ENCODE results near the gene MARCHF11. TPM values are rescaled to one million over a fixed set of nuclear protein-coding genes. Genes with fewer than 3 reads are reported as not detected.

MARCHF11 gene
- total RNA-seq, 1 experiment from 2014 or later = not detected

DNA sequence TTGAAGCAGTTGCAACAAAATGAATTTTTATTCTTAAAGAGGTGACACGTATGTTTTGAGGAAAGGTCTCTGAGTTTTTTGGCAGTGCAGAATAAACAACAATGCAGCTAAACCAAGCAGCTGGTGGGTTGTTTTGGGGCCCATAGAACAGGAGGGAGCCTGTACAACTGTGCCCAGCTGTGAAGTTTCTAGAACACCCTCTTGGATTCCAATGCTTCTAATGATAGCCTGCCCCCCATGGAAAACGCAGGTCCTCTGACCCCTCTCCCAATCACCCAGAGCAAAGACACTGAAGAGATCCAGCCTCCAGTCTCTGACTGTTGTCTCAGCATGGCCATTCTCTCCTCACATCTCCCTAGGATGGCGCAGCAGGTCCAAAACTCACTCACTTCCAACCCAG lies 150.9 kb downstream of the MARCHF11 start:
- no peak overlapping the region for H3K4me2 ChIP-seq (ENCODE audit: low read length)
- H3K4me3 ChIP-seq (replicated peaks in 1 of 2; ENCODE audit: low read depth in 1 of 2, low read length in 2 of 2) = no peak overlapping the region
- ChIA-PET POLR2A (no interaction called here), CTCF (no interaction called here), RAD21 (ENCODE audit: low non-redundant PET in 1 of 2, low total read pairs in 2 of 2, uncharacterized antibody in 2 of 2, unreplicated experiment in 2 of 2) (no interaction called here)
- H3K4me1 ChIP-seq (ENCODE audit: control insufficient read depth in 1 of 2, insufficient read depth in 2 of 2, low read length in 2 of 2) = no peaks in the 10 kb centered on the region
- no peak overlapping the region for H3K9ac ChIP-seq (ENCODE audit: low read length)
- no peak overlapping the region for H2AFZ ChIP-seq (ENCODE audit: low read depth, low read length, poor library complexity, severe bottlenecking)
- no peaks in the 10 kb centered on the region for H3K9me2 ChIP-seq (ENCODE audit: insufficient read depth)
- no peaks in the 10 kb centered on the region for H3K79me2 ChIP-seq (ENCODE audit: insufficient read depth, low read length)
- H3K27me3 ChIP-seq (ENCODE audit: insufficient read depth, low read length) = no peaks in the 10 kb centered on the region
- intact Hi-C loops (cut with micrococcal nuclease) = no loop called here
- no peaks in the 10 kb centered on the region for H4K20me1 ChIP-seq (ENCODE audit: insufficient read depth)
- no TSS peak for BruUV-seq (replicated peaks)
- H3K9me3 ChIP-seq (ENCODE audit: control insufficient read depth in 1 of 2, insufficient read depth in 1 of 2, low read depth in 1 of 2, low read length in 2 of 2) = peaks cover 0 to 6% of the 10 kb centered on the region in 2 experiments; a peak in 2 of 4 replicates
- ATAC-seq = no peak
- H3K27ac ChIP-seq (ENCODE audit: low read depth, low read length) = no peak overlapping the region
- TF ChIP-seq POLR2AphosphoS5 (IDR thresholded peaks at IDR 0.05; ENCODE audit: low read depth, low read length) = no peak
- TF ChIP-seq ZFX (IDR thresholded peaks at IDR 0.05) = no peak
- no peak for TF ChIP-seq EZH2 (IDR thresholded peaks at IDR 0.05)
- TF ChIP-seq, protein P1, sequence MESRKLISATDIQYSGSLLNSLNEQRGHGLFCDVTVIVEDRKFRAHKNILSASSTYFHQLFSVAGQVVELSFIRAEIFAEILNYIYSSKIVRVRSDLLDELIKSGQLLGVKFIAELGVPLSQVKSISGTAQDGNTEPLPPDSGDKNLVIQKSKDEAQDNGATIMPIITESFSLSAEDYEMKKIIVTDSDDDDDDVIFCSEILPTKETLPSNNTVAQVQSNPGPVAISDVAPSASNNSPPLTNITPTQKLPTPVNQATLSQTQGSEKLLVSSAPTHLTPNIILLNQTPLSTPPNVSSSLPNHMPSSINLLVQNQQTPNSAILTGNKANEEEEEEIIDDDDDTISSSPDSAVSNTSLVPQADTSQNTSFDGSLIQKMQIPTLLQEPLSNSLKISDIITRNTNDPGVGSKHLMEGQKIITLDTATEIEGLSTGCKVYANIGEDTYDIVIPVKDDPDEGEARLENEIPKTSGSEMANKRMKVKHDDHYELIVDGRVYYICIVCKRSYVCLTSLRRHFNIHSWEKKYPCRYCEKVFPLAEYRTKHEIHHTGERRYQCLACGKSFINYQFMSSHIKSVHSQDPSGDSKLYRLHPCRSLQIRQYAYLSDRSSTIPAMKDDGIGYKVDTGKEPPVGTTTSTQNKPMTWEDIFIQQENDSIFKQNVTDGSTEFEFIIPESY (IDR thresholded peaks at IDR 0.05; ENCODE audit: extremely low read depth, insufficient replicate concordance, low read length) = no peak
- no peak for TF ChIP-seq ELF1 (IDR thresholded peaks at IDR 0.05; ENCODE audit: borderline replicate concordance, low read depth)
- TF ChIP-seq EZH2phosphoT487 (IDR thresholded peaks at IDR 0.05; ENCODE audit: borderline replicate concordance) = no peak
- DNase-seq (ENCODE audit: low read depth, low spot score) = no peak
- no peaks in the 10 kb centered on the region for H3K36me3 ChIP-seq (ENCODE audit: control insufficient read depth in 1 of 2, insufficient read depth in 2 of 2, low read length in 2 of 2)

DNA sequence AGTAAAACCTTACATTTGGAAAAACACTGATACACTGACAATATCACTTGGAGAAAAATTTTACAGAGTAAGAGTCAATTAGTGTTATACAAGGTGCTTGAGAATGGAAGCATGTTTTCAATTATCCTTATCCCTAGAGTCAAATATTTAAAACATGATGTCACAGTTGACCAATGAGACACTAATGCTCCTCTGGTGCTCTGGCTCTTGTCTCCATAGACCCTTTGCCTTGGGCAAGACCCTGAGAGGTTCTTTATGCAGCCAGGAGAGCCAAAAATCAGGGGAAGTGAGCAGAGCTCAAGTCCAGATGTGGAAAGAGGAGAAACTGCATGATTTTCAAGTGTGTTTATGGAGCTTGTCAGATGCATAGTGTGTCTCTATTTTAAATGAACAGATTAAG lies 153.9 kb downstream of the MARCHF11 start:
- Histone ChIP-seq H3K4me2 (ENCODE audit: low read length) (no peak overlapping the region), H4K20me1 (ENCODE audit: insufficient read depth) (no peaks in the 10 kb centered on the region), H3K27ac (ENCODE audit: low read depth, low read length) (no peak overlapping the region), H3K9ac (ENCODE audit: low read length) (no peak overlapping the region), H3K36me3 (ENCODE audit: control insufficient read depth in 1 of 2, insufficient read depth in 2 of 2, low read length in 2 of 2) (no peaks in the 10 kb centered on the region), H3K79me2 (ENCODE audit: insufficient read depth, low read length) (no peaks in the 10 kb centered on the region), H3K4me1 (ENCODE audit: control insufficient read depth in 1 of 2, insufficient read depth in 2 of 2, low read length in 2 of 2) (no peaks in the 10 kb centered on the region), H3K9me3 (ENCODE audit: control insufficient read depth in 1 of 2, insufficient read depth in 1 of 2, low read depth in 1 of 2, low read length in 2 of 2) (peaks cover 0 to 17% of the 10 kb centered on the region in 2 experiments; a peak in 2 of 4 replicates), H3K4me3 (replicated peaks in 1 of 2; ENCODE audit: low read depth in 1 of 2, low read length in 2 of 2) (no peak overlapping the region), H3K27me3 (ENCODE audit: insufficient read depth, low read length) (no peaks in the 10 kb centered on the region), H3K9me2 (ENCODE audit: insufficient read depth) (no peaks in the 10 kb centered on the region), H2AFZ (ENCODE audit: low read depth, low read length, poor library complexity, severe bottlenecking) (no peak overlapping the region)
- ChIA-PET POLR2A (no interaction called here), CTCF (no interaction called here), RAD21 (ENCODE audit: low non-redundant PET in 1 of 2, low total read pairs in 2 of 2, uncharacterized antibody in 2 of 2, unreplicated experiment in 2 of 2) (no interaction called here)
- ATAC-seq = no peak
- DNase-seq (ENCODE audit: low read depth, low spot score) = no peak
- BruUV-seq (replicated peaks) = no TSS peak
- intact Hi-C loops (cut with micrococcal nuclease) = no loop called here
- TF ChIP-seq EZH2phosphoT487 (IDR thresholded peaks at IDR 0.05; ENCODE audit: borderline replicate concordance) (no peak), ELF1 (IDR thresholded peaks at IDR 0.05; ENCODE audit: borderline replicate concordance, low read depth) (no peak), ZFX (IDR thresholded peaks at IDR 0.05) (no peak), TCF7L2 (IDR thresholded peaks at IDR 0.05; ENCODE audit: borderline replicate concordance, extremely low read depth, insufficient read depth, insufficient read length) (no peak), RAD21 (IDR thresholded peaks at IDR 0.05; ENCODE audit: low read depth) (no peak), CEBPB (IDR thresholded peaks at IDR 0.05; ENCODE audit: low read depth) (no peak), FOSL1 (IDR thresholded peaks at IDR 0.05; ENCODE audit: low read depth) (no peak), YY1 (IDR thresholded peaks at IDR 0.05; ENCODE audit: extremely low read depth, insufficient replicate concordance, low read depth, low read length) (no peak), JUND (IDR thresholded peaks at IDR 0.05) (no peak), EGR1 (IDR thresholded peaks at IDR 0.05; ENCODE audit: low read depth) (no peak), POLR2A (IDR thresholded peaks at IDR 0.05; ENCODE audit: borderline replicate concordance, extremely low read depth, insufficient read depth, insufficient read length) (no peak), SIN3A (IDR thresholded peaks at IDR 0.05; ENCODE audit: low read depth) (no peak), CBX3 (IDR thresholded peaks at IDR 0.05; ENCODE audit: low read depth) (no peak)
- TF ChIP-seq, protein P2, sequence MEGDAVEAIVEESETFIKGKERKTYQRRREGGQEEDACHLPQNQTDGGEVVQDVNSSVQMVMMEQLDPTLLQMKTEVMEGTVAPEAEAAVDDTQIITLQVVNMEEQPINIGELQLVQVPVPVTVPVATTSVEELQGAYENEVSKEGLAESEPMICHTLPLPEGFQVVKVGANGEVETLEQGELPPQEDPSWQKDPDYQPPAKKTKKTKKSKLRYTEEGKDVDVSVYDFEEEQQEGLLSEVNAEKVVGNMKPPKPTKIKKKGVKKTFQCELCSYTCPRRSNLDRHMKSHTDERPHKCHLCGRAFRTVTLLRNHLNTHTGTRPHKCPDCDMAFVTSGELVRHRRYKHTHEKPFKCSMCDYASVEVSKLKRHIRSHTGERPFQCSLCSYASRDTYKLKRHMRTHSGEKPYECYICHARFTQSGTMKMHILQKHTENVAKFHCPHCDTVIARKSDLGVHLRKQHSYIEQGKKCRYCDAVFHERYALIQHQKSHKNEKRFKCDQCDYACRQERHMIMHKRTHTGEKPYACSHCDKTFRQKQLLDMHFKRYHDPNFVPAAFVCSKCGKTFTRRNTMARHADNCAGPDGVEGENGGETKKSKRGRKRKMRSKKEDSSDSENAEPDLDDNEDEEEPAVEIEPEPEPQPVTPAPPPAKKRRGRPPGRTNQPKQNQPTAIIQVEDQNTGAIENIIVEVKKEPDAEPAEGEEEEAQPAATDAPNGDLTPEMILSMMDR (IDR thresholded peaks at IDR 0.05 in 2 of 3, conservative IDR thresholded peaks at IDR 0.05 in 1 of 3; ENCODE audit: borderline replicate concordance in 1 of 3, insufficient read depth in 1 of 3, low read depth in 2 of 3, low read length in 2 of 3) = no peak
- TF ChIP-seq, protein P3, sequence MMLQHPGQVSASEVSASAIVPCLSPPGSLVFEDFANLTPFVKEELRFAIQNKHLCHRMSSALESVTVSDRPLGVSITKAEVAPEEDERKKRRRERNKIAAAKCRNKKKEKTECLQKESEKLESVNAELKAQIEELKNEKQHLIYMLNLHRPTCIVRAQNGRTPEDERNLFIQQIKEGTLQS (IDR thresholded peaks at IDR 0.05) = no peak
- TF ChIP-seq, protein P4, sequence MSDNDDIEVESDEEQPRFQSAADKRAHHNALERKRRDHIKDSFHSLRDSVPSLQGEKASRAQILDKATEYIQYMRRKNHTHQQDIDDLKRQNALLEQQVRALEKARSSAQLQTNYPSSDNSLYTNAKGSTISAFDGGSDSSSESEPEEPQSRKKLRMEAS (IDR thresholded peaks at IDR 0.05) = no peak

Data from HCT116 (cell line).